Eye (tissue), 1 donor: Measurements from ENCODE around the gene A1CF.
"Not testable (repeated sequence)": the region's sequence is repeated elsewhere in the genome, so short reads cannot be mapped to it uniquely, and the experiment has no call there.

Experiments
- DNase-seq: peaks from one replicate; pipeline ENCODE4 v3.0.0-alpha.2; 2015

The A1CF gene

GRCh38 chr10:50857579-50857978, 27.8 kb downstream of the A1CF start:
- no peak for DNase-seq

- no peak for DNase-seq
These were observed 30.0 kb downstream of the A1CF start for GRCh38 chr10:50855461-50855860.

DNA sequence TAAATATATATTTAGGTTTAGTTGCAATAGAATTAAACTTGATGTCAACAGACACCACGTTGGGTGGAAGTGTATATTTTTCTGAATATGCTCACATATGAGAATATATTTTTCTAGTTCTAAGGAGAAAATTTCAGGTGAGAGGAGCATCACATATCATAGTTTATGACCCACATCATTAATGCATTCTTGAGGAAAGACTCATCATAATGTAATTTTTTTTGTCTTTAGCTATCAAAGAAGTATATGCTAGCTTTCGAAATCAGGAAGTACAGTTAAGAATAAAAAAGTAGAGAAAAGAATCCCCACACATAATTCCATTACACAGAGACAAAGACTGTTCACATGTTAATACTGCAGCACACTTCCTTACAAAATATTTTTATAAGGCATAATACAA, 30.4 kb downstream of the A1CF start:
- DNase-seq: no peak

DNA sequence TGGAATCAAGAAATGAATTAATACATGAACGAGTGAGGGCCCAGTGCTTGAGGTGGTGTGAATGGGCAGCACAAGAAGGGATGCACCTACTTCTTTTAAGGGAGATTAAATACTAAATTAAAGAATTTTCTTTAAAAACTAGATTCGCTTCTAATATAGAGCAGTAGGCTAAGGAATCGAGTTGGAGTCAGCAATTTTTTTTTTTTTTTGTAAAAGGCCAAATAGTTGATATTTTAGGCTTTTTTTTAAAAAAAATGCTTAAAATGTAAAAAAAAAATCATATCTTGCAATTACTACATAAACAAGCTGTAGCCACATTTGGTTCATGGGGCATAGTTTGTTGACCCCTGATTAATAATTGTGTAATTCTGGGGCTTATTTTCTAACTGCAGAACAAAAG, 31.9 kb downstream of the A1CF start:
- no peak for DNase-seq

DNA sequence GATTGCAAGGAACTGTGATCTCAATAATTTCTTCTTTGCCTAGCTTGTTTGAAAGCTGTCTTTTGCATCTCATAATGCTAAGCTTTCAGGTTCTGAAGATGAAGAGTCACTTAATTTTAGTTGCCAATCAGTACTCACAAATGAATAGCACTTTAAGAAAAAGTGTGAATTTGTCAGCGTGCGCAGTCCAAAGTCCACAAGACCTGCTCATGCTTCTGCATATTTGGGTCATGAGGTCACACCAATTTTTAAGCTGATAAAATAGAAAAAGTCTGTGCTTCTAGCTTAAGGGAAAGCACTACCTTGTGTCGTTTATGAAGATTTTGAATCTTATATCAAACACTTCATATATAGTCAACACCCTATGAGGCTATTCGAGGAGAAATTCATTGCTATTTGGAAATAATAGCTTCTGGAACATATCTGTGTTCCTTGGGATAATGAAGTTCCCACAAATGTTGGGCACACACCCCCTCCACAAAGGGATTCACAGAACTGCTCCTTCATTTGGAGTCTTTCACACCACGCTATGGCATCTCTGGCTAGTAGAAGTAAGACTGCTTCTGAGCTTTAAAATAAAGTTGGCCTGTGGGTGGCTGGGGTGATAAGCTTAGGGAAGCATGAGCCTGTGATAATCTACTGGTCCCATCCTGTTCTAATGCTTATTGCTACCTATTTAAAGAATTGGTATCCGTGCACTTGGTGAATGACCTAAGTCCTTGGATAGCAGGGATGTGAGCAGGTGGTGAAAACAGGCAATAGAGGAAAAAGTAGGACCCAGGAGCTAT, 33.3 kb downstream of the A1CF start:
- peak; percentile 1 for DNase-seq

DNA sequence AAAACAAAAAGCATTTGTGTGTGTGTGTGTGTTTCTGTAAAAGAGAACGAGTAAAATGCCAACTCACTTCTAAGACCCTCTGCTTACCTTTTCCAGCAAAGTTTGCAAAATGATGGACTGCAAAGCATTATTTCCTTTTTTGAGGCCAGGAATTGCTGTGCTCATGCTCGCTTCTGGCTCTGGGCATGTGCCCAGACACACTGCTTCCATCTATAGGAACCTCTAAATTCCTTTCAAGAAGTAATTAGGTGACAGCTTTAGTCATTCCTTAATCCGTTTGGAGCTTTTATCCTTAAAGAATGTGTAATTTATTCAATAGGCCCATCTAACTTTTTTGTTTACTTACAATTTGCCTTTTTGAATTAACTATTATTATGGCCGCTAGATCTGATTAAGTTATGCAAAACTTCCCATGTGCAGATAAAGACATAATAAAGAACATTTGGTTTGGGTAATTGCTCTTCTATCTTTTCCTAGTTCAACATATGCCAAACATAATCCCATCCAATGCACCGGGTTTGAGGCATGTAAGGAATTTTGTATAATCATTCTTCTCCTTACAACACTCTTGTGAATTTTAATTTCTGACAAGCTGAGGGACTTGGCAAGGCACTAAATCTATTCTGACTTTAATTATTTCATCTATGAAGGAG, 34.7 kb downstream of the A1CF start:
- DNase-seq: peak; percentile 37

GRCh38 chr10:50846753-50847152, 38.7 kb downstream of the A1CF start:
- no peak for DNase-seq

DNA sequence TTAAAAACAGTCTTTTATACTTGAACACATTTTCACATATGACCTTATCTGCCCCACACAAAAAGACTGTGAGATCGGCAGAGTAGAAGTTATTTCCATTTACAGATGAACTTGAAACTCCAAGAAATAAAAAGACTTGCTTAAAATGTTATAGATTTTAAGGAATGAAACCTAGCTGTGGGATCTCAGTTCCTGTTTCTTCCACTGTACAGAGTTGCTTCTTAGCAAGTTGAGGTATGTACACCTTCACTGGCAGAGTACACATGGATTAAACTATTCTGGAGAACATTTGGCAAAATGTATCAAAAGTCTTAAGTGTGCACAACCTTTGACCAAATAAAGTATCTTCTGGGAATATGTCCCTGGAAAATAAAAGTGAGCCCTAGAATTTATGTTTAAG, 48.3 kb downstream of the A1CF start:
- no peak for DNase-seq

DNA sequence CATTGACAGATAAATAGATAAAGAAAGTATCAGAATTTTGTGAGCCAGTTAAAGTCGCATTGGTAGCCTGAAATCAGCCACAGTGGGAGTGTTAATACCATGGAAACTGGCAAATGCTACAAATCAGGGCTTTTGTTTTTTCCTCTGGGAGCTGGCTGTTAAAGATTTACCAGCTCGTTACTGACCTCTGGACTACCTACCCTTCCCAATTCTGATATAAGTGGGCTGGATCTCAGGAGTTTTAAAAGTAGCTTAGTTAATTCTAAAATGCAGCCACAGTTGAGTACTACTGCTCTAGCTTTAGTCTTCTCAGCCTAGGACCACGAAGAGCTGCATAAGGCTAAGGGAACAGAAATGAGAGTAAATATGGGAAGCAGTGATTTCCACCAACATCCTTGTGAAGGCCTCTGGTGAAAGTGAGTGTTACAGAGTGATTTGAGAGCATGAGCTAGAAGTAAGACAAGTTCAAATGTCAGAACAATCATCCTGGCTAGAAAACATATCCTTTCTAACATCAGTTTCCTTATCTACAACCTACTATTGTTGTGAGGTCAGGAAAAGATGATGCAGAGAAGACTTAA, 53.2 kb downstream of the A1CF start:
- DNase-seq: no peak

DNA sequence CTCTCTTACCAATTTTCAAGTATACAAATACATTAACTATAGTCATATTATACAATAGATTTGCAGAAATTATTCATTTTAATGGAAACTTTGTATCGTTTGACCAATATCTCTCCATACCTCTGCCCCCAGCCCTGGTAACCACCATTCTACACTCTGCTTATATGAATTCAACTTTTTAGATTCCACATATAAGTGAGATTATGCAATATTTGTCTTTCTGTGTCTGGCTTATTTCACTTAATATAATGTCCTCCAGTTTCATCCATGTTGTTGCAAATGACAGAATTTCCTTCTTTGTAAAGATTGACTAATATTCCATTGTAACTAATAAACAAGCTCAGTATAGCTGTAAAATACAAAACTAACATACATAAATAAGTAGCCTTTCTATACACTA, 55.4 kb downstream of the A1CF start:
- no peak for DNase-seq

- no peak for DNase-seq
These were observed 60.6 kb downstream of the A1CF start for GRCh38 chr10:50824782-50825181.

DNA sequence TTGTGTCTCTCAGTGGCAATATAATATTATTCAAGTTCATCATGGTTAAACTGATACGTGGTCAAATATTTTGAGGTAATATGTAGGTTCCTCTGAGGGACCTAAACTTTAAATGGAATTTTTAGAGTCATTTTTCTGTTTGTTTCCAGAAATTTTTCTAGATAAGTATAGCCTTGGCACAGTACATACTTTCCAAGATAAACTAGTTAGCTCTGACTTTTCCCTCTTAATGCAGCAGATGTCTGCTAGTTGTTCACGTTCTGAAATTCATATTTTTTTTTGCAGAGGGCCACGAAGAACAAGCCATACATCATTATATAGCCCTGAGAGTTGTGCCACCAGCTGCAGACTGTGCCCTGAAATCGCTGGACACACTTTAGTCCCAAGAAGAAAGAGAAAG, 61.6 kb downstream of the A1CF start:
- no peak for DNase-seq

DNA sequence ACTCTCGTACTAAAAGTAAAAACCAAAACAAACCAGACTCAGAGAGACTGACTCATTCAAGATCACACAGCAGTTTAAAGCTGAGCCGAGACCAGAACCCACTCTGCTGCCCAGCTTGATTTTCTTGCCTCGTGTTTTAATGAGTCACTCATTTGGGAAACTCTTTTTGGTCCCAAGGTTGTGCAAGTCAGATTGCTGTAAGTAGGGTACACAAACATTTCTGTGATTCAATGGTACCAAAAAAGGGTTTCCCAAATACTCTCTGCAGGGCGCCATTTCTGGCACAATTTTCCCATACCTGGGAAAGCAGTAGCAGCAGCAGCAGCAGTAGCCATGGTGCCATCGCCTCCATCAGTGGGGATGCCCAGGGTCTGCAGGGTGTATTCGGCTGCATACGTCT, 75.8 kb downstream of the A1CF start:
- DNase-seq: no peak

- DNase-seq: peak; percentile 46
These were observed 77.3 kb downstream of the A1CF start for GRCh38 chr10:50807851-50808776.

DNA sequence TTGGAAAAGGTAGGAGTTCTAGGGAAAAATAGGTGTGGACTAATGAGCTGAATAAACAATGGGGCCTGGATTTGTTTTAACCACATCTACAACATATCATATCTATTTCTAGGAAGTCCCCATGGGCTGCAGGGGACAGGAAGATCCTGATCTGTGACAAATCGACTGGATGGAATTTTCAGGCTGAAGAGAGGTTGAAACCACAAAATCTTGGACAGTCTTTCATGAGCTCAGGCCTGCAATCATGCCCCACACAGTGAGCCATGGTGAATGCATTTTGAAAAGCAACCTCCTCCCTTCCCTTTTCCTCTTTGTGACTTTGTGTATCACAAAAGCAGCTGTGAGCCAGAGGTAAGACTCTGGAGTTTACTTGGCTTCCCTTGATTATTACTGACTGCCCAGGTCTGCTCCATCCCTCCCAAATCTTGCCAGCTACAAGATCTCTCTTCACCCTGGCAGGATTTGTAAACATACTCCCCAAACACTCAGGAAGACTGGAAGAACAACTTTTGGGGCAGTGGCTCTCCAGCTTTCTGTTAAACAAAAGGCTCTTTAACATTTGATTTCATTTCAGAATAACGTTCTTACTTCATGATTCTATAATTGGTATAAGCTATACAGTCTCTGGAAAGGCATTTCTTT, 79.3 kb downstream of the A1CF start:
- no peak for DNase-seq

GRCh38 chr10:50799595-50799994, 85.8 kb downstream of the A1CF start:
- DNase-seq: no peak

DNA sequence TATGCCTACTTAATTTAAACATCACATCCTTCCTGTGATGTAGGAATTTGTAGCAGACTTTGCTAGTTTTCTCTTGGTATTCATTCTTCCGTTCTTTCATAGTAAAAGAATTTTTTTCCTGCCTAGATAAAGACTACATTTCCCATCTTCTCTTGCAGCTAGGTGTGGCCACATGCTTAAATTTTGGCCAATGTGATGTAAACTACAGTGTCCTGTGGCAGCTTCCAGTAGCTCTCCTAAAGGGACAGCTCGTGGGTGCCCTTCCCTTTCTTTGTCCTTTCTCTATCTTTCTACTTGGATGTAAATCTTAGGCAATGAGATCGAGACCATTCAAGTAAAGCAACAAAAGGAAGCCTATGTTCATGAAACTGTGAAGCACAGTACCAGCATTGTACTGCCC, 87.1 kb downstream of the A1CF start:
- no peak for DNase-seq

- no peak for DNase-seq
These were observed 88.7 kb downstream of the A1CF start for GRCh38 chr10:50796693-50797092.

DNA sequence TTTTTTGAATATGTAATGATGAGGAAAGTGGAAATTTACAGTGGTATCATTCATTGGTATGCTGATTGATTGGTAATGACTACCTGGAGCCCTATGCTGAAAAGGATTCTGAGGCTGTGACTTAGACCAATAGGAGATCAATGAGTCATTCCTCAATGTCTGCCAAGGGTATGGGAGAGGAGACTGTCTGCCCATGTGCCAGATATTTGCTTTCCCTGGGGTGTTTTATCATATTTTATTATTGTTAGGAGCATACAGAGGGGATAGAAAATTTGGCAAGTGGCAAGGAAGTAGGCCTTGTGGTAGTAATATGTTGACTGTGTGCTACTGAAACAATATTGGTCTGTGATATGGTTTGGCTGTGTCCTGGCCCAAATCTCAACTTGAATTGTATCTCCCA, 90.9 kb downstream of the A1CF start:
- no peak for DNase-seq

DNA sequence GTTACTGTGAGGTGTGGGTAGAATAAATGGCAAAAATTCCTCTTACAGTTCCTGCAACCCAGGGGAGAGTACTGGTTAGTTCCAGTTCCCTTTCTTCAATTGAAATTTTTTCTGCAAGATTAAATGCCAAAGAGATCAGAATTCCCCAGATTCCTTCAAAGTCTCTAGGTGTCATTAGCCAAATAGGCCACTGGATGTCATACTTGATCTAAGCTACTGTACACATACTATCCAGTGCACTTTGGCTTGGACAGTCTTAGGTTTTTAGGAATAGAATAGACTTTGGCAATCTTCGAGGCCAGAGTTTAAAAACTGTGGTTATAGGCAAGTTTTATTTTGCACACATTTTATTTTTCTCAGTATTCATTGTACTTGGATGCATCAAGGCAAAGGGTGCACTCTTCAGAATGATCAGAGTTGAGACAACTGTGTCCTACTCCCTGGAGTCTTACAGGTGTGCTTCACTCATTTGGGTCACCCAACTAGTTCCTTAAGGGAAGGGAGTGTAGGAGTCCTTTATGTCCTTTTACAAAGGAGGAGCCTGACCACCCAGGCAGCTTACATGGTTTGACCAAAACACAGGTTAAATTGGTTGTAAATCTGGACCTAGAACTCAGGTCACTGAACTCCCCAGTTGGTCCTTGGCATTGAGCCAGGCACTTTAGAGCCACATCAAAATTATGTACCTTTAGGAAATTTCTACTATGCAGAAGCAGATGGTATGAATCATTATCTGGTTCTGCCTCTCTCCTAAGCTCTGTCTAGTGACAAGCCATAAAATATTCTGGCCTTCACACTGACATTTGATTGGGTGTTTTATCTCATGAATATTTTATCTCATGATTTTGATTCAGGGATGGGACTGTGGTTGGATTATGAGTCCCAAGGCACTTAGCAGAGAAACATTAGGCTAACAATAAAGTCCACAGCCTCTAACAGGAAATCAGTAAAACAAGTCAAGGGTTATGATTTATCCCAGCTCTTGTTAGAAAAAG, 96.2 kb downstream of the A1CF start:
- DNase-seq: peak; percentile 59

GRCh38 chr10:50787962-50788361, 97.5 kb downstream of the A1CF start:
- not testable (repeated sequence) for DNase-seq
